ENCODE data around the gene CCDC9B.

CCDC9B gene

DNA sequence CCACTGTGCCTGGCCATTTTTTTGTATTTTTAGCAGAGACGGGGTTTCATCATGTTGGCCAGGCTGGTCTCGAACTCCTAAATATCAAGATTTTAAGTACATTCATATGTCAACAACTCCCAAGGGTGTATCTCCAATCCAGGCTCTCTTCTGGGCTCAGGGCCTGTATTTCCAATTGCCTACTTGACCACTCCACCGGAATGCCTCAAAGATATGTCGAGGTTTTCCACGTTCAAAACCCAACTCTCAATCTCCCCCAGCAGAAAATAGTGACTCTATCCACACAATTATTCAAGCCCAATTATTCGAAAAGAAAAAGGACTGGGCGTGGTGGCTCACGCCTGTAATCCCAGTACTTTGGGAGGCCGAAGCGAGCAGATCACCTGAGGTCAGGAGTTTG lies 39.9 kb upstream of the CCDC9B start:
- no peak overlapping the region for H3K4me3 ChIP-seq (ENCODE audit: low read depth, low read length)
- TF ChIP-seq, protein P1, sequence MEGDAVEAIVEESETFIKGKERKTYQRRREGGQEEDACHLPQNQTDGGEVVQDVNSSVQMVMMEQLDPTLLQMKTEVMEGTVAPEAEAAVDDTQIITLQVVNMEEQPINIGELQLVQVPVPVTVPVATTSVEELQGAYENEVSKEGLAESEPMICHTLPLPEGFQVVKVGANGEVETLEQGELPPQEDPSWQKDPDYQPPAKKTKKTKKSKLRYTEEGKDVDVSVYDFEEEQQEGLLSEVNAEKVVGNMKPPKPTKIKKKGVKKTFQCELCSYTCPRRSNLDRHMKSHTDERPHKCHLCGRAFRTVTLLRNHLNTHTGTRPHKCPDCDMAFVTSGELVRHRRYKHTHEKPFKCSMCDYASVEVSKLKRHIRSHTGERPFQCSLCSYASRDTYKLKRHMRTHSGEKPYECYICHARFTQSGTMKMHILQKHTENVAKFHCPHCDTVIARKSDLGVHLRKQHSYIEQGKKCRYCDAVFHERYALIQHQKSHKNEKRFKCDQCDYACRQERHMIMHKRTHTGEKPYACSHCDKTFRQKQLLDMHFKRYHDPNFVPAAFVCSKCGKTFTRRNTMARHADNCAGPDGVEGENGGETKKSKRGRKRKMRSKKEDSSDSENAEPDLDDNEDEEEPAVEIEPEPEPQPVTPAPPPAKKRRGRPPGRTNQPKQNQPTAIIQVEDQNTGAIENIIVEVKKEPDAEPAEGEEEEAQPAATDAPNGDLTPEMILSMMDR (IDR thresholded peaks at IDR 0.05; ENCODE audit: low read depth, low read length), result no peak

DNA sequence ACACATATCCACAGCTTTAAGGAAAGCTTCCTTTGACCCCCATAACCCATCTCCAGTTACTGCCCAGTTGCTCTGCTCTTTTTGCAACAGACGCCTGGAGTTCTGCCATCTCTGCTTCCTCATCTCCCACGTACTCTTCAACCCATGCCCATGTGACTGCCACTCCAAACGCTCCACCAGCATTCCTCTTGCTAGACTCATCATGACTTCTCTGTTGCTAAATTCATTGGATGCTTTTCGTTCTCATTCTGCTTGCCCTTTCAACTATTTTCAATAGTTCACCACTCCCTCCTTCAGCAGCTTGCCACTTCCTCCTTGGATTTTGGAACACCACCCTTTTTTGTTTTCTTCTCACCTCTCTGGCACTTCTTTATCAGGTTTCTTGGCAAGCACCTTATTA lies 39.1 kb upstream of the CCDC9B start:
- H3K4me3 ChIP-seq (ENCODE audit: low read depth, low read length), result no peak overlapping the region

DNA sequence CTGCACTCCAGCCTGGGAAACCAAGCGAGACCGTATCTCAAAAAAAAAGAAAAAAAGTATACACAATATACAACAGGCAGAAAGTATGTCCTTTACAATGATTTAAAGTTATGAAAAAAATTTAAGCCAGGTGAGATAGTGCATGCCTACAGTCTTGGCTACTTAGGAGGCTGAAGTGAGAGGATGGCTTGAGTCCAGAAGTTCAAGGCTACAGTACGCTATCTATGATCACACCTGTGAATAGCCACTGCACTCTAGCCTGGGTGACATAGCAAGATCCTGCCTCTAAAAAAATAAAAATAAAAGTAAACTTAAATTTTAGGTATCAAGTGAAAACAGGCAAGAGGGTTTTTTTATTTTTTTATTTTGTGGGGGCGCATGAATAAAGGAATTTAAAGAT lies 38.6 kb upstream of the CCDC9B start:
- H3K4me3 ChIP-seq (ENCODE audit: low read depth, low read length), result no peak overlapping the region
- TF ChIP-seq, protein P1 (IDR thresholded peaks at IDR 0.05; ENCODE audit: low read depth, low read length), result no peak

More for the DNA sequence above, 39.1 kb upstream of the CCDC9B start:
- TF ChIP-seq, protein P1 (IDR thresholded peaks at IDR 0.05; ENCODE audit: low read depth, low read length), result no peak

DNA sequence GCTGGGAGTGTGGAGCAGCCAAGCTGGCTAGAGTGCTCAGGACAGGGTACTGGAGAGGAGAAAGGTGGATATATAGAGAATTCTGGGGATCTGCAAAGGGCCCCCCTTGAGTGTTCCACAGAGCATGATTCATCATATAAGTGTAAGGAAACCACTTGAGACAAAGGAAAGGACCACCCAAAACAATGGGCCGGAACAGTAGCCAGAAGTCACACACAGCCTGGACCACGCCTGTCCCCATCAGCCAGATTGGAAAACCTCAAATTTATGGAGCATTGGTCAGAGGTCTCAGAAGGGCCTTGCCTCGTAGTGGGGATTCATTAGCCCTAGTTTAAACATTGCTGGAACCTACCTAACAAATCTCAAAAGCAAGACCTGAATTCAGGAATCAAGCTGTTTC lies 36.9 kb upstream of the CCDC9B start:
- no peak overlapping the region for H3K4me3 ChIP-seq (ENCODE audit: low read depth, low read length)
- TF ChIP-seq, protein P1 (IDR thresholded peaks at IDR 0.05; ENCODE audit: low read depth, low read length), result no peak

DNA sequence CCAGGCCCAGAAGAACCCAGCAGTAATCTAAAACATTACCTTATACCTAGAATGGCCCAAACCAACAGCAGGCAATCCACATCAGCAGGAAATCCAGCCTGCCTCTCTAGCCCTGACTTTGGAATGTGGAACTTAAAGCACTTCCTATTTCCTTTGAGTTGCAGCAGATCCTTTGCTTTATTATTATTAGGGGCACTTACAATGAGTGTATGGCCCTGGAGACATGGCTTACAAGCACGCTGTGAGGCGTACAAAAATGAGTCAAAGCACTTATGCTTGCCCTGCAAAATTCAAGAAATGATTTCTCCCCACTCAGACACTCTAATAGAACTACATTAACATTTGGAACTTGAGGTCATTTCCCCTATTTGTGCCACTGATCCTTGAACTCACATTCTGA lies 32.2 kb upstream of the CCDC9B start:
- TF ChIP-seq, protein P1 (IDR thresholded peaks at IDR 0.05; ENCODE audit: low read depth, low read length), result no peak
- no peak overlapping the region for H3K4me3 ChIP-seq (ENCODE audit: low read depth, low read length)

DNA sequence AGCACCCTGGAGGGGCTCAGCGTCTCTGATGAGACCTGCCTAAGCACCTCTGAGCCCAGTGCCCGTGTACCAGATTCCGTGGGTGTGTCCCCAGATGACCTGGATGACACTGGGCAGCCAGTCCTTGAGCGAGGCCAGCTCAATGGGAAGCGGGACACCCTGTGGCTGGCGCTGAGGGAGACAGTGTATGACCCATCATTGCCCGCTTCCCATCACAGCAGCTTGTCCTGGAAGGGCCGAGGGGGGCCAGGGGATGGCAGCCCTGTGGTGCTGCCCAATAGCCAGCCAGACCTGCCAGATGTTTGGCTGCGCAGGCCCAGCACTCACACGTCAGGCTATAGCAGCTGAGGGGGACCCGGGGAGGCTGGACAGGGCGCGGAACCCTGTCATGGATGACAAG lies 29.2 kb upstream of the CCDC9B start:
- TF ChIP-seq, protein P1 (IDR thresholded peaks at IDR 0.05; ENCODE audit: low read depth, low read length), result no peak
- H3K4me3 ChIP-seq (ENCODE audit: low read depth, low read length), result no peak overlapping the region

DNA sequence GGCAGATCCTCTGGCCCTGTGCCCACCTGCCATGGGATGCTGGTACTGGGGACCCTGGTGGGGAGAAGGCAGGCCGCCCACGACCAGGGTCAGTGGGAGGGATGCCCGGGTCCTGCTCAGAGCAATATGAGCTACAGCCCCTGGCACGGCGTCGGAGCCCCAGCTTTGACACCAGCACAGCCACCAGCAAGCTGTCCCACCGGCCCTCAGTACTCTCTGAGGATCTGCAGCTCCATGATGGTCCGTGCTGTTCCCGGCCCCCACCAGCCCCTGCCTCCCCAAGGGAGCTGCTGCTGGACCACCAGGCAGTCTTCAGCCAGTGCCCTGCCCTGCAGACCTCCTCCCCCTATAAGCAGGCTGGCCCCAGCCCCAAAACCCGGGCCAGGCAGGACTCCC lies 28.7 kb upstream of the CCDC9B start:
- no peak overlapping the region for H3K4me3 ChIP-seq (ENCODE audit: low read depth, low read length)
- TF ChIP-seq, protein P1 (IDR thresholded peaks at IDR 0.05; ENCODE audit: low read depth, low read length), result no peak
